HG02571 (cell line): Measurements from ENCODE around the gene PLGLB1.
"Not testable (repeated sequence)": the region's sequence is repeated elsewhere in the genome, so short reads cannot be mapped to it uniquely, and the experiment has no call there.

Experiments used
- ATAC-seq: cut with Tn5 transposase; IDR thresholded peaks from one replicate; pipeline ENCODE4 v1.9.1; 2021; ENCODE audit warnings: mild to moderate bottlenecking, moderate library complexity; ENCODE audit not compliant: unreplicated experiment

The PLGLB1 gene

DNA sequence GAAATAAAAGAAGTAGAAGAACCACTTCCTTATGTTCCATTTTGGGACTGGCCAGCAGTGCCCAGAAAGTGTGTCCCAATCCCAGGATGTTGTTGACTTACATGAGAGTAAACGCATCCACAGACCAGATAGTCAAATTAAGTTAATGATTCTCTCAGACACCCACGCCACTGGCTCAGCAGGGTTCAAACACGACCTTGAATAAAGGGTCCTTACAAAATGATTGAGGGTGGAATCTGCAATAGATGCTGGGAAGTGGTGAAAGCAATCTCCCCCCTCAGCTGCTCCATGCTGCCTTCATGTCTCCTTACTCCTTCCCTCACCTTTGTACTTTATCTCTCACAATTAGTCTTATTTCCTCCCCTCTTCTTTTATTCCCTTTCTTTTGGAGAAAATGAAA lies at the start of gene PLGLB1:
Gene PLGLB1 (minus strand): TSS at position 101 of the 400 bp plus-strand sequence. CDS start 61 bp downstream, at position 40.
- ATAC-seq, result not testable (repeated sequence)

DNA sequence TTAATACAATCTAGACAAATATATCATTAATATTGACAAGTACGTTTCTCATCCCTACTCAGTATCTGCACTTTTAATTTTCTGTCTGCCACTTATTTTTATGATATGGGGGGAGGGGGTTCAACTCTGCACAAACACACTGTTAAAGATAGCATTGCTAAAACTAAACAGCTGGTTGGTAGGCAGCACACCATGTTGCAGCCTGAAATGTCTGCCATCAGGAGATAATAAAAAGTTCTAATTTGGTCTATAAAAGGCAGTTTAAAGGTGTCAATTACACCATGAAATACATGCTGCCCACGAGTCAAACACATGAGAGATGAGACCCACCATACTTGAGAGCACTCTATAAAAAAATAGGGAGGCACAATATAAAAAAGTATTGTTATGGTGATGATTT lies 42.7 kb upstream of the PLGLB1 start:
- not testable (repeated sequence) for ATAC-seq

DNA sequence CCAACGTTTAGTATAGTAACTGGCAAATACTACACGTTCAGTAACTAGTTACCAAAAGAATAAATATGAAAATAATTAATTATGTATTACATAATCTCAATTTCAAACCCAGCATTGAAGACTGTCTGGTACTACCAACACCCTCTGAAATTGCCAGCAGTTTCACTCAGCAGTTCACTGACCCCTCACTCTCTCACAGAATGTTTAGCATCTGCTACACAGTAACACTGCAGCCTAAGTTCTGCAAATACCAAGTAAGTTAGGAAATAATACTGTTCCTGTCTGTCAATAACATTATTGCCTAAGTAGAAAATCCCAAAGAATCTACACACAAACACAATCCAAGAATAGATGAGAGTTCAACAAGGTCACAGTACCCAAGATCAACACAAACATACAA lies 41.8 kb upstream of the PLGLB1 start:
- ATAC-seq, result not testable (repeated sequence)

GRCh38 chr2:87061519-87061918 lies 39.9 kb upstream of the PLGLB1 start:
- ATAC-seq, result not testable (repeated sequence)

DNA sequence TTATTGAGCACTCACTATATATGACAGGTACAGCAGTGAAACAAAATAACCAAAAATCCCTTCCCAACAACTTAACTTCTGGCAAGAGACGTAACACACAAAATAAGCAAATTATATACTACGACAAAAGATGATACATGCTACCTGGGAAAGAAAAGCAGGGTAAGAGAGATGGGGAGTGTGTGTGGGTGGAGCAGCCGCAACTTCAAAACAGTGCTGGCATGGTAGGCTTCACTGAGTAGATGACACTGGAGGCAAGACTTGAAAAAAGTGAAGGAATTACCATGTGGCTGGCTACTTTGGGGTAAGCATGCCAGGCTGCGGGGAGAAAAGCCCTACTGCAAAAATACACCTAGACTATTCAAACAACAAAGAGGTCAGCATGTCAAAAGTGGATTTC lies 36.0 kb upstream of the PLGLB1 start:
- not testable (repeated sequence) for ATAC-seq

DNA sequence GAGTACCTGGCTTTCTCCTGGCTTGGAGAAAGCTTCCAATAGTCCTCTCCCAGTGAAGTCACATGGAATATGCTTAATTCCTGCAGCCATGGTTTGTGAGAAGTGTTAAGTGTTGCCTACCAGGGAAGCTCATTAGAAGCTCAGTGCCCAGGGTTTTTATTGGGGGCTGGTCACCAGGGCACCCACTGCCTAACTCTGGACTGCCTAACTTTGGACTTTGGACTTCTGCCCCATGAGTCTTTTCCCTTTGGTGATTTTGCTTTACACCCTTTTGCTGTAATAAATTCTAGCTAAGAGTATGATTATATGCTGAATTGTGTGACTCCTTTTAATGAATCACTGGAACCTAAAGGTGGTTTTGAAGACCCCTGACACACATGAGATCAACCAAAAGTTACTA lies 35.2 kb upstream of the PLGLB1 start:
- not testable (repeated sequence) for ATAC-seq

DNA sequence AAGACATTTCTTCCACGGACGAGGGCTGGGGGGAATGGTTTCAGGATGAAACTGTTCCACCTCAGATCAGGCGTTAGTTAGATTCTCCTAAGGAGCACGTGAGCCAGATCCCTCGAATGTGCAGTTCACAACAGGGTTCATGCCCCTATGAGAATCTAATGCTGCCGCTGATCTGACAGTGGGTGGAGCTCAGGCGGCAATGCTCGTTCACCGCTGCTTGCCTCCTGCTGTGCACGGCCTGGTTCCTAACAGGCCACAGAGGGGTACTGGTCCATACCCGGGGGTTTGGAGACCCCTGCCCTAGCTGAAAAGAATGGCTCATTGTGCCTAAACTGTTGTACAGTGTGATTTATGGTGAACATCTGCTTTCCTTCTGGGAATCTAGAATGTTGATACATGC lies 34.8 kb upstream of the PLGLB1 start:
- ATAC-seq, result not testable (repeated sequence)

- ATAC-seq, result not testable (repeated sequence)
Measured at GRCh38 chr2:87054375-87054774, 32.7 kb upstream of the PLGLB1 start.

DNA sequence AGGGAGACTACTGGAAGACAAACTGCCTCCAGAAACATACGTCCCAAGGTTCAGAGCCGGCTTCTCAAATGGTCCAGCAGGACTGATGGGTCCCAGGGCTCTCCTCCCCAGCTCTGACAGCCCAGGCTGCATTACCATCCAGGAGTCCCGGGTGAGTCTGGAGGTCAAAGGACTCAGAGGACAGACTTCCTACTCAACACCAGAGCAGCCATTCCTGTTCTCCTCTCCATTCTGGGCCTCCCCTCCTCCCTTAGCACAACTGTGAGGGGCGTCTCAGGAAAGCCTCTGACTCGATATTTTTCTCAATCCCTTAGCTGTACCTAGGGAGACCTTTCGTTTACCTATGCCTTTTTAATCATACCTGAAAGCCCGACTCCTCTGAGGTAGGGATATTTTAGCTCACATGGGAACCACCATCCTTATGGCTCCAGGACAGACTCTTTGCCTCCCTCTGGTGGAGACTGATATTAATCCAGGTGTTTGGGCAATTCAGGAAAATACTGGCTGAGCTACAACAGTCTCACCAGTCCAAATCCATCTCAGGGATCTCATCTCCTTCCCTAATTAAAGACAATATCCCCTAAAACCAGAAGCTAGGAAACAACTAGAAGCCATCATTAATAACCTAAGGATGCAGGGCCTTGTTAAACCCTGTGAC lies 19.8 kb upstream of the PLGLB1 start:
- not testable (repeated sequence) for ATAC-seq

GRCh38 chr2:87028607-87029006 lies 7.0 kb upstream of the PLGLB1 start:
- not testable (repeated sequence) for ATAC-seq

- not testable (repeated sequence) for ATAC-seq
Measured at GRCh38 chr2:87026816-87027215, 5.2 kb upstream of the PLGLB1 start.

DNA sequence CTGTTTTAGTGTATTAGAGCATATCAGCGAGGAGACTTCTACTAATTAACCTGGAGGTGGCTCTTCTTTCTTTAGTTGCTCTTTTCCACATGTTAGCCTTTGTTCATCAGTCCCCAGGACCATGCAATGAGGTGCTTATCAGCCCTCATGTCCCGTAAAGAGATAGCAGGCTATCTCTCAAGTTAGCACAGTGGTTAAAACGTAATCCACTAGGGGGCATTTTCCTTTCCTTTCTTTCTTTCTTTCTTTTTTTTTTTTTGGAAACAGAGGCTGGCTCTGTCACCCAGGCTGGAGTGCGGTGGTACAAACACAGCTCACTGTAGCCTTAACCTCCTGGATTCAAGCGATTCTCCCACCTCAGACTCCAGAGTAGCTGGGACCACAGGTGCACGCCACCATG lies 4.3 kb upstream of the PLGLB1 start:
- not testable (repeated sequence) for ATAC-seq

DNA sequence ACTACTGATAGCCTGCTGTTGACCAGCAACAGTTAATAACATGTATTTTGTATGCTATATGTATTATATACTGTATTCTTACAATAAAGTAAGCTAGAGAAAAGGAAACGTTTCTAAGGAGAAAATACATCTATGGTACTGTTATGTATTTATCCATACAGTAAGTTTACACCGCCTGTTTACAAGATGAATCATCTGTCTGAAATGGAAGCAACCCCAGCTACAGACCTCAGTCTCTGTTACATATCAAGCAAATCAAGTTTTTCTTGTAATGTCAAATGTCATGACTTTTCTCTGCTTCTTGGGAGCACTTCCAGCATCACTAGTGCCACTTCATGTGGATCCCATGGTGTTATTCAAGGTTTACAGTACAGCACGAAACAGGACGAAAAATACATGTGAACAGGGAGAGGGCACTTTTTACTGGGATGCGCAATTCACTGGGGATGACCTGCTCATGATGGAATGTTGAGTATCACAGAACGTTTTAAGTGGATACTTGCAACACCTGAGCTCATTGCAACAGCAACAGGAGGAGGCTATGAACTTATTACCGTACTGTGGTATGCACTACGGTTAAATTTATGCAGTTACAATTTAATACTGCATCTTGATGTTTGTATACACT lies 2.5 kb upstream of the PLGLB1 start:
- not testable (repeated sequence) for ATAC-seq

DNA sequence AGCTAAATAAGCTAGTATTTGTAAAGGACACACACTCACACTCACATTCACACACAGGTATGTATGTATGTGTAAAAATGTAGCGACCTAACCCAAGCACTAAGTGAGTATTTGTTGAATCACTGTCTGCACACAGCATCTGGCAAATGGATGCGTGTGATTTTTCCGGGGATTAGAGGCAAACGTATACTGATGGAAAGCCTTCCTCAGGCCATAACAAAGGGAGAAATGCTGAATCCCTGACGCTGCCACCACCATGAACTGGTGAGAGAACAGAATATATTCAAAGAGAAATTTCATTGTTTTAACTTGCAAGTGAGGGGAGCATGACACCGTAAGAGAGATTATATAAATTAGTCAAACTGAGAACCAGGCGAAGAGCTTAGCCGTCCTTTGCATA lies 601 bp downstream of the PLGLB1 start:
- not testable (repeated sequence) for ATAC-seq

DNA sequence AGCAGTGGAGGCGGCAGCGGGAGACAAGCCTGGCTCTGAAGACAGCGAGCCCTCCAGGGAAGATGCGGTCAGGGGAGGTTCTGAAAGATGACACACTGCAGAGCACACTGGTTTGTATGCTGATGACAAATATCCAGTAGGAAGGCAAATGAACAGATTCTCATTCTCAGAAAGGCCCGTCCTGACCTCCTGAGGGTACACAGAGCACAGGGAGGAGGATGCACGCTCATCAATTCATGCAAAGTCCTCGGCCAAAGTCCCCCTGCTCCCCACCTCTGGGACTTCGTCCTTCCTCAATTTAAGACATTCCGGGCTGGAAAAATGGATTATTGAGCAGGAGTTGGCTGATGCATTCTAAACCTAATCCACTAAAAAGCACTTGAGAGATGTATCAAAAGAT lies 2.6 kb downstream of the PLGLB1 start:
- not testable (repeated sequence) for ATAC-seq

- ATAC-seq, result not testable (repeated sequence)
Measured at GRCh38 chr2:87014489-87015169, 7.0 kb downstream of the PLGLB1 start.

DNA sequence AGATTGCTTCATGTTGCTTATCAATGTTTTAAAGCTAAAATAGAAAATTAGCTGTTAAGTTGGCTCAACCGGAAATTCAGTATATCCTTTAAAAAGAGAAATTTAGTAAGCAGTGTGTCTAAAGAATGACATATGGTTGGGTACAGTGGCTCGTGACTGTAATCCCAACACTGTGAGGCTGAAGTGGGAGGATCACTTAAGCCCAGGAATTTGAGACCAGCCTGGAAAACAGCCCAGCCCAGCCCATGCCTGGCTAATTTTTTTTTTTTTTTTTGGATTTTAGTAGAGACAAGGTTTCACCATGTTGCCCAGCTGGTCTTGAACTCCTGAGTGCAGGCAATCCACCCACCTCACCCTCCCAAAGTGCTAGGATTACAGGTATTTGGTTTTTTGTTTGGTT lies 17.2 kb downstream of the PLGLB1 start:
- ATAC-seq, result not testable (repeated sequence)
